ENCODE results near the gene ROR1. TPM values are rescaled to one million over a fixed set of nuclear protein-coding genes. Genes with fewer than 3 reads are reported as not detected.

Gene ROR1
- total and polyA plus RNA-seq, 5 donors from 2014 or later, result not detected

DNA sequence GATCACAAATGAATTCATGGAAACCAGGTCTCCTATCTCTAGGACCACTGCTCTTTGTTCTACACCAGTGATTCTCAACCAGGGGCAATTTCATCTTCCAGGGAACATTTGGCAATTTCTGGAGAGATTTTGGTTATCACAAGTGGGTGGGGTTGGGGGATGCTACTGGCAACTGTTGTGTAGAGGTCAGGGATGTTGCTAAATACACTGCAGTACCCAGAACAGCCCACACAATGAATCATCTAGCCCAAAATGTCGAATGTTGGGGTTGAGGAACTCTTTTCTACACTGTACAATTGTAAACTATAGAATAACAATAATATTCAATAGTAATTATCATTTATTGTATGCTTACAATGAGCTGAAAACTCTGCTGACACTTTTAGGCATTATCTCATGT lies 373.9 kb downstream of the ROR1 start:
- H3K9me3 ChIP-seq (ENCODE audit: control insufficient read depth in 2 of 2, low read length in 2 of 2), result no peaks in the 10 kb centered on the region
- no peaks in the 10 kb centered on the region for H3K4me1 Mint-ChIP-seq
- no peaks in the 10 kb centered on the region for H3K36me3 ChIP-seq (ENCODE audit: control insufficient read depth, insufficient read depth, low read length)
- no peaks in the 10 kb centered on the region for H3K27me3 Mint-ChIP-seq
- H3K27ac ChIP-seq (ENCODE audit: insufficient read depth, low read length, poor library complexity, severe bottlenecking), result no peak overlapping the region
- H3K4me3 Mint-ChIP-seq, result no peak overlapping the region
- DNase-seq (no peak), ATAC-seq (ENCODE audit: low read depth in 2 of 2) (no peak)
- H3K27ac Mint-ChIP-seq, result no peak overlapping the region
- peaks cover 0 to 2% (median 0%) of the 10 kb centered on the region in 7 donors for H3K9me3 Mint-ChIP-seq
- no peaks in the 10 kb centered on the region for H3K4me1 ChIP-seq (ENCODE audit: control insufficient read depth, insufficient read depth, low read length, poor library complexity, severe bottlenecking)
- no peak overlapping the region for H3K4me3 ChIP-seq (ENCODE audit: low read depth, low read length)
- H3K36me3 Mint-ChIP-seq, result no peaks in the 10 kb centered on the region
- no peaks in the 10 kb centered on the region for H3K27me3 ChIP-seq (ENCODE audit: control insufficient read depth, insufficient read depth, low read length)

DNA sequence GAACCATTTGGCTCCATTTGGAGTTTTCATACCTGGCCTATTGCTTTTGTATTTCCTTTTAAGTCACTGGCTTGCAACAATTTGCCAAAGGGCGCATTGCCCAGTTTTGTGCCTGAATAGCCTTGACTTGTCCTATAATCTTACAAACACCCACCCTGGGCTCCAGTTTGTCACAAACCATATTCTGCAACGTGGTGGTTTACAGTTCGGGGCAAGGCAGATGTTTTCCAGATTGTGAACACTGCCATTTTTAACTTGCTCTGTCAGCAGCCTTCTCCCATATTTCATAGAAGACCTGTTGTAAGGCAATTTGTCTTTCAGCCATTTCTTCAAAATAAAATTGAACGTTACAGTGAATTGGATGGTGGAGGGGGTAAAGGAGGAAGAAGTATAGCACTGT lies 376.4 kb downstream of the ROR1 start:
- H3K4me3 ChIP-seq (ENCODE audit: low read depth, low read length), result no peak overlapping the region
- Mint-ChIP-seq H3K27me3 (no peaks in the 10 kb centered on the region), H3K4me1 (no peaks in the 10 kb centered on the region), H3K4me3 (no peak overlapping the region), H3K27ac (no peak overlapping the region), H3K9me3 (peaks cover 0 to 1% (median 0%) of the 10 kb centered on the region in 7 donors), H3K36me3 (no peaks in the 10 kb centered on the region)
- no peak for DNase-seq
- H3K27me3 ChIP-seq (ENCODE audit: control insufficient read depth, insufficient read depth, low read length), result no peaks in the 10 kb centered on the region
- no peaks in the 10 kb centered on the region for H3K9me3 ChIP-seq (ENCODE audit: control insufficient read depth in 2 of 2, low read length in 2 of 2)
- H3K36me3 ChIP-seq (ENCODE audit: control insufficient read depth, insufficient read depth, low read length), result no peaks in the 10 kb centered on the region
- no peaks in the 10 kb centered on the region for H3K4me1 ChIP-seq (ENCODE audit: control insufficient read depth, insufficient read depth, low read length, poor library complexity, severe bottlenecking)
- H3K27ac ChIP-seq (ENCODE audit: insufficient read depth, low read length, poor library complexity, severe bottlenecking), result no peak overlapping the region
- ATAC-seq (ENCODE audit: low read depth in 2 of 2), result no peak

DNA sequence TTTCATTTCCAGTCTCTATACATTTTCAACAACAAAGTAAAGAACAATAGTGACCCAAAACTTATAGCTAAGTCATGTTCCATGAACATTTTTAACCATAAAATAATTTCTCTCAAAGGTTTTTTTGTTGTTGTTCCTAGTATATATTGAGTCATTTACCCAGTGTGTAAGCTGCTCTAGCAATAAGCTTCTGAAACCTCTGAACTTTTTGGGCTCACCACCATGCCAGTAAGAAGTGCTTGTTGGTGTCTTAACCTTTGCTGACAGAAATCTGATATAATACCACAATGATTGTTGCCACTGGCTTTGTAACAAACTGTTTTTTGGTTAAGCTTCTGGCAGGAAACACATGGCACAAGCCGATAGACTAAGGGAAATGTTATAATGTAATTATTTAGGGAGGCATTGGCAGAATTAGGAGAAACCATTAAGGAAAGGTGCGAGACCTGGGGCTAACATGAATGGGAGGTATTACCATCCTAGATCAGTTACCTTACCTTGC lies 377.0 kb downstream of the ROR1 start:
- Mint-ChIP-seq H3K9me3 (peaks cover 0 to 1% (median 0%) of the 10 kb centered on the region in 7 donors), H3K4me3 (no peak overlapping the region), H3K4me1 (no peaks in the 10 kb centered on the region), H3K36me3 (no peaks in the 10 kb centered on the region), H3K27me3 (no peaks in the 10 kb centered on the region), H3K27ac (no peak overlapping the region)
- Histone ChIP-seq H3K4me3 (ENCODE audit: low read depth, low read length) (no peak overlapping the region), H3K36me3 (ENCODE audit: control insufficient read depth, insufficient read depth, low read length) (no peaks in the 10 kb centered on the region), H3K4me1 (ENCODE audit: control insufficient read depth, insufficient read depth, low read length, poor library complexity, severe bottlenecking) (no peaks in the 10 kb centered on the region), H3K9me3 (ENCODE audit: control insufficient read depth in 2 of 2, low read length in 2 of 2) (no peaks in the 10 kb centered on the region), H3K27me3 (ENCODE audit: control insufficient read depth, insufficient read depth, low read length) (no peaks in the 10 kb centered on the region), H3K27ac (ENCODE audit: insufficient read depth, low read length, poor library complexity, severe bottlenecking) (no peak overlapping the region)
- ATAC-seq (ENCODE audit: low read depth in 2 of 2), result no peak
- DNase-seq, result no peak

DNA sequence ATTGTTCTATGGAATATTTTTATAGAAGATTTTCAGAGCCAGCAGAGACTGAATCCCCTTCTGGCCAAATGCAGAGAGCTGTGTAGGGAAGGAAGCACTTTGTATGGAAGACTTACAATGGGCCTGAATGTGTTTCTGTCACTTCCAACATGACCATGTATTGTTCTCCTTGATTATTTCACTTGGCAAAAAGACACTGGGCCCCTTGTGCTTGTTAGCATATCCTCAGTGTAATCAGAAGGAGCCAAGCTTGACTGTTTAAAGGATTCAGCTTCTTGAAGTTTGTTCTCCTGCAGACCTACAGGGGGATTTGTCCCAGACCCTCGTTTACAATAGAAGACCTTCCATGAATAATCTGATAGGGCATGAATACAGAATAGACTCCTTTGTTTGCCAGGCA lies 381.5 kb downstream of the ROR1 start:
- no peaks in the 10 kb centered on the region for H3K27me3 ChIP-seq (ENCODE audit: control insufficient read depth, insufficient read depth, low read length)
- Mint-ChIP-seq H3K27ac (no peak overlapping the region), H3K27me3 (peaks cover 6% of the 10 kb centered on the region), H3K9me3 (no peaks in the 10 kb centered on the region), H3K4me3 (no peak overlapping the region), H3K4me1 (no peaks in the 10 kb centered on the region), H3K36me3 (no peaks in the 10 kb centered on the region)
- H3K4me1 ChIP-seq (ENCODE audit: control insufficient read depth, insufficient read depth, low read length, poor library complexity, severe bottlenecking), result no peaks in the 10 kb centered on the region
- no peak overlapping the region for H3K4me3 ChIP-seq (ENCODE audit: low read depth, low read length)
- DNase-seq, result no peak
- H3K27ac ChIP-seq (ENCODE audit: insufficient read depth, low read length, poor library complexity, severe bottlenecking), result no peak overlapping the region
- H3K9me3 ChIP-seq (ENCODE audit: control insufficient read depth in 2 of 2, low read length in 2 of 2), result no peaks in the 10 kb centered on the region
- ATAC-seq (ENCODE audit: low read depth in 2 of 2), result no peak
- no peaks in the 10 kb centered on the region for H3K36me3 ChIP-seq (ENCODE audit: control insufficient read depth, insufficient read depth, low read length)

DNA sequence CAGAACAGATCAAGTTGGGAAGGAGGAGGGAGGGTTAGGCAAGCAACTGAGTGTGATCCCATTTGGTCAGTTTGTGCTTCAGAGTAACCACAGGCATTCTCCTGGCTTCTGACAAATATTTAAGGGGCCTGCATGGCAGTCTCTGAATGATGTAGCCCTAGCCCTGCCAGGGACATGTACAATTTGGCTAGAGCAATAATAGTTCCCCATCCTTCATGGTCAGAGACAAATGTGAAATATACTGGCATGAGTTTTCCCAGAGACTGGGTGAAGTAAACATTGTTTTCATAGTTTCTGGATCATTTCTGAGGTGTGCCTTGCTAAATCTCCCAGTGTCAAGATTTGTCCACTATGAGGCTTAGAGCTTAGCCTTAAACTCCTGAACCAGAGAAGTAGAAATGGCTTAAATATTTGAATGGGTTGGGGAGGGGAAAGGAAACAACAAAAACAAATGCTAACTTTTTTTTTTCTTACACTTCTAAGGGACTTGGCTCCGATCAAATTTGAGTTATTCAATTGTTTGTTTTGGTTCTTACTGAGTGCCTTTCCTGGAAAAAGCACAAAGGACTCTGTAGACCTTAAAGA lies 387.6 kb downstream of the ROR1 start:
- Histone ChIP-seq H3K4me1 (ENCODE audit: control insufficient read depth, insufficient read depth, low read length, poor library complexity, severe bottlenecking) (no peaks in the 10 kb centered on the region), H3K27ac (ENCODE audit: insufficient read depth, low read length, poor library complexity, severe bottlenecking) (no peak overlapping the region), H3K36me3 (ENCODE audit: control insufficient read depth, insufficient read depth, low read length) (no peaks in the 10 kb centered on the region), H3K9me3 (ENCODE audit: control insufficient read depth in 2 of 2, low read length in 2 of 2) (no peaks in the 10 kb centered on the region), H3K27me3 (ENCODE audit: control insufficient read depth, insufficient read depth, low read length) (peaks cover 2% of the 10 kb centered on the region), H3K4me3 (ENCODE audit: low read depth, low read length) (no peak overlapping the region)
- H3K4me3 Mint-ChIP-seq, result no peak overlapping the region
- H3K36me3 Mint-ChIP-seq, result no peaks in the 10 kb centered on the region
- no peak for ATAC-seq (ENCODE audit: low read depth in 2 of 2)
- no peak for DNase-seq
- peaks cover 27% of the 10 kb centered on the region for H3K27me3 Mint-ChIP-seq
- no peaks in the 10 kb centered on the region for H3K4me1 Mint-ChIP-seq
- H3K27ac Mint-ChIP-seq, result no peak overlapping the region
- H3K9me3 Mint-ChIP-seq, result no peaks in the 10 kb centered on the region

DNA sequence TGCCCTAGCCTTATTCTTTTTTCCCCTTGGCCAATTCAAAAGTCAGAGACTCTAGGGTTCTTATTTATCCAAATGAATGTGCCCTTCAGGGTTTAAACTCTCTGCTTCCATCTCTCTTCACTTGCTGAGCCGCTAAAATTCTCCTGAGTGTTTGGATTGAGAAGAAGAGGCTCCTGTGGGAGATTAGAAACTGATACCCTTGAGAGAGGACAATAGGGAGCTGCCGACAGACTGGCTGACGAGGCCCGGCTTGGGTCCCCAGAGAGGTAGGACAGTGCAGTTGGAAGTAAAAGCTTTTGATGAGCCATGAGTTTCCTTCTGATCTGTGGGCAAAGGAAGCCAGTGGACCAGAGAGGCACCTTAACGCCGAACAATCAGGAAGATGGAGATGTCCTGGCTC lies 388.3 kb downstream of the ROR1 start:
- H3K36me3 Mint-ChIP-seq, result no peaks in the 10 kb centered on the region
- no peak overlapping the region for H3K4me3 ChIP-seq (ENCODE audit: low read depth, low read length)

DNA sequence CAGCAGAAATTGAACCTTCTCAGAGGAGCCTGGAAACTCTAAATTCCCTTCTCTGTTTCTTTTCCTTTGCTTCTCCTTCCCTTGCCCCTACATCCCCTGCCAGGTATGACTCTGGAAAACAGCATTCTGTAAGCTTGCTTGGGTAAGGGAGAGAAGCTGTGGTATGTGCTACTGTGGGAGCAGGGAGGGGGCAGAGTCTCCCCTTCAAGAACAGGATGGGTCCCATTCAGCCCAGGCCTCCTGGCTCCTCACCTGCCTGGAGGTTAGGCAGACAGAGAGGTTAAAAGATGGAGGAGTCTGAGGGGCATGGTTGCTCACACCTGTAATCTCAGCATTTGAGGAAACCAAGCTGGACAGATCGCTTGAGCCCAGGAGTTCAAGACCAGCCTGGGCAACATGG lies 389.0 kb downstream of the ROR1 start:
- H3K36me3 ChIP-seq (ENCODE audit: control insufficient read depth, insufficient read depth, low read length), result no peaks in the 10 kb centered on the region
- no peaks in the 10 kb centered on the region for H3K4me1 Mint-ChIP-seq
- H3K9me3 ChIP-seq (ENCODE audit: control insufficient read depth in 2 of 2, low read length in 2 of 2), result no peaks in the 10 kb centered on the region
- H3K27ac Mint-ChIP-seq, result no peak overlapping the region
- H3K36me3 Mint-ChIP-seq, result no peaks in the 10 kb centered on the region
- ATAC-seq (ENCODE audit: low read depth in 2 of 2) (no peak), DNase-seq (no peak)
- no peak overlapping the region for H3K4me3 ChIP-seq (ENCODE audit: low read depth, low read length)
- no peaks in the 10 kb centered on the region for H3K4me1 ChIP-seq (ENCODE audit: control insufficient read depth, insufficient read depth, low read length, poor library complexity, severe bottlenecking)
- peaks cover 2% of the 10 kb centered on the region for H3K27me3 ChIP-seq (ENCODE audit: control insufficient read depth, insufficient read depth, low read length)
- no peaks in the 10 kb centered on the region for H3K9me3 Mint-ChIP-seq
- H3K27me3 Mint-ChIP-seq, result peaks cover 27% of the 10 kb centered on the region
- H3K27ac ChIP-seq (ENCODE audit: insufficient read depth, low read length, poor library complexity, severe bottlenecking), result no peak overlapping the region
- H3K4me3 Mint-ChIP-seq, result no peak overlapping the region

More for the DNA sequence above, 388.3 kb downstream of the ROR1 start:
- Mint-ChIP-seq H3K9me3 (no peaks in the 10 kb centered on the region), H3K4me3 (no peak overlapping the region), H3K27me3 (peaks cover 27% of the 10 kb centered on the region), H3K4me1 (no peaks in the 10 kb centered on the region), H3K27ac (no peak overlapping the region)
- Histone ChIP-seq H3K36me3 (ENCODE audit: control insufficient read depth, insufficient read depth, low read length) (no peaks in the 10 kb centered on the region), H3K27ac (ENCODE audit: insufficient read depth, low read length, poor library complexity, severe bottlenecking) (no peak overlapping the region), H3K9me3 (ENCODE audit: control insufficient read depth in 2 of 2, low read length in 2 of 2) (no peaks in the 10 kb centered on the region), H3K27me3 (ENCODE audit: control insufficient read depth, insufficient read depth, low read length) (peaks cover 2% of the 10 kb centered on the region), H3K4me1 (ENCODE audit: control insufficient read depth, insufficient read depth, low read length, poor library complexity, severe bottlenecking) (no peaks in the 10 kb centered on the region)
- DNase-seq, result no peak
- no peak for ATAC-seq (ENCODE audit: low read depth in 2 of 2)

DNA sequence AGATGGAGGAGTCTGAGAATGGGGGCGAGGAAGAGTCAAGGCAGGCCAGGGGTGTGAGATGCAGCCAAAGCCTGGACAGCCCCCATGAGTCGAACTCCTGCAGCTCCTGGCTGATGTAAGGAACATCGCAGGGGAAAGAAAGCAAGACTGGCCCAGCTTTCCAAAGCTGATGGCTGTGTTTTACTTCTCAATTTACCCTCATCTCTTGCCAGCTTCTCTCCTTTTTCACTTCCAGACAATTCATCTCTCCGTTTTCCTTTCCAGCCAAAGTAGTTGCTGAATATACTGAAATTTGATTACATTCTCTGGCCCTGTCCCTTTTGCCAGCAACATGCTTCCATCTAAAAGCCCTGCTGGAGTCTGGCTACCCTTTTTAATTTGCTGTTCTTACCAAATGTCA lies 389.6 kb downstream of the ROR1 start:
- Mint-ChIP-seq H3K36me3 (no peaks in the 10 kb centered on the region), H3K27ac (no peak overlapping the region), H3K4me1 (no peaks in the 10 kb centered on the region), H3K4me3 (no peak overlapping the region), H3K27me3 (peaks cover 27% of the 10 kb centered on the region), H3K9me3 (no peaks in the 10 kb centered on the region)
- Histone ChIP-seq H3K9me3 (ENCODE audit: control insufficient read depth in 2 of 2, low read length in 2 of 2) (no peaks in the 10 kb centered on the region), H3K4me1 (ENCODE audit: control insufficient read depth, insufficient read depth, low read length, poor library complexity, severe bottlenecking) (no peaks in the 10 kb centered on the region), H3K36me3 (ENCODE audit: control insufficient read depth, insufficient read depth, low read length) (no peaks in the 10 kb centered on the region), H3K27ac (ENCODE audit: insufficient read depth, low read length, poor library complexity, severe bottlenecking) (no peak overlapping the region), H3K4me3 (ENCODE audit: low read depth, low read length) (no peak overlapping the region), H3K27me3 (ENCODE audit: control insufficient read depth, insufficient read depth, low read length) (peaks cover 2% of the 10 kb centered on the region)
- ATAC-seq (ENCODE audit: low read depth in 2 of 2), result no peak
- DNase-seq, result no peak

All from CD4-positive, CD25-positive, alpha-beta regulatory T cell (primary cell).